Stimulated activated effector memory CD8-positive, alpha-beta T cell treated with anti-CD3 and anti-CD28 coated beads, Interleukin-12 subunit alpha, Interleukin-12 subunit beta, amount 100 ng/mL, for 72 hours (primary cell): ENCODE data around the gene PPP3CB.

Source experiments
- ATAC-seq: fragments of 150-1000 bp; cut with Tn5 transposase; 2 replicates; pipeline ENCODE4 v1.10.0; 2021
- DNase-seq, 2 donors: peaks; one replicate each; pipeline ENCODE4 v3.0.0; 2021 to 2022; ENCODE audit warnings: low spot score in 2 of 2
- H3K27ac Mint-ChIP-seq: one replicate; pipeline ENCODE4 v1.8.0; 2022; ENCODE audit warnings: mild to moderate bottlenecking, mixed read lengths
- H3K36me3 Mint-ChIP-seq: one replicate; pipeline ENCODE4 v1.8.0; 2022; ENCODE audit warnings: mild to moderate bottlenecking, mixed read lengths
- H3K4me1 Mint-ChIP-seq: one replicate; pipeline ENCODE4 v1.8.0; 2022; ENCODE audit warnings: mixed read lengths
- H3K4me3 Mint-ChIP-seq: one replicate; pipeline ENCODE4 v1.8.0; 2022; ENCODE audit warnings: mild to moderate bottlenecking, mixed read lengths
- H3K9me3 Mint-ChIP-seq: one replicate; pipeline ENCODE4 v1.8.0; 2022; ENCODE audit warnings: mixed read lengths

Gene PPP3CB

GRCh38 chr10:73456187-73456890 is 39.5 kb downstream of the PPP3CB start:
- peaks cover 6% of the 10 kb centered on the region for H3K4me1 Mint-ChIP-seq
- no peak overlapping the region for H3K27ac Mint-ChIP-seq
- H3K4me3 Mint-ChIP-seq, result no peak overlapping the region
- H3K36me3 Mint-ChIP-seq, result peaks cover 58% of the 10 kb centered on the region
- DNase-seq (no peak), ATAC-seq (no peak)
- no peaks in the 10 kb centered on the region for H3K9me3 Mint-ChIP-seq

GRCh38 chr10:73449113-73449512 is 46.7 kb downstream of the PPP3CB start:
- DNase-seq (no peak), ATAC-seq (no peak)
- Mint-ChIP-seq H3K4me3 (no peak overlapping the region), H3K4me1 (no peaks in the 10 kb centered on the region), H3K27ac (no peak overlapping the region), H3K9me3 (no peaks in the 10 kb centered on the region), H3K36me3 (peaks cover 74% of the 10 kb centered on the region)

DNA sequence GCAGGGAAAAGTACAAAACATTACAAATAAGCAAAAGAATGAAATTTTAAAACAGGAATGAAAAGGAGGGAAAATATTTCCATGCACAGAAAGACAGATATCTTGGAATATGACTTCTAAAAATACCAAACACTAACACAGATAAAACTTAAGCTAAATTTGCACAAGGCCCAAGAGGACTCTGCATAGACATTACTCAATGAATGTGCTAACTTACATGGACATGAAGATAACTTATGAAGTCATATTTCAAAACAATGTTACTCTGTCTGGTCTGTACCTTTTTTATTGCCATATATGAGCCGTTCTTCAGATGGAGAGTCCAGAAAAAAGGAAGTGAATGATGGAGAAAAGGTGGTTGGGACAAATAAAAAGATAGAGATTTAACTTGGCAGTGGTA is 47.4 kb downstream of the PPP3CB start:
- H3K4me3 Mint-ChIP-seq, result no peak overlapping the region
- H3K9me3 Mint-ChIP-seq, result no peaks in the 10 kb centered on the region
- ATAC-seq (no peak), DNase-seq (no peak)
- no peak overlapping the region for H3K27ac Mint-ChIP-seq
- H3K4me1 Mint-ChIP-seq, result no peaks in the 10 kb centered on the region
- peaks cover 68% of the 10 kb centered on the region for H3K36me3 Mint-ChIP-seq

GRCh38 chr10:73446926-73447325 is 48.9 kb downstream of the PPP3CB start:
- DNase-seq (no peak), ATAC-seq (no peak)
- Mint-ChIP-seq H3K36me3 (peaks cover 64% of the 10 kb centered on the region), H3K4me3 (no peak overlapping the region), H3K27ac (no peak overlapping the region), H3K4me1 (peaks cover 6% of the 10 kb centered on the region), H3K9me3 (no peaks in the 10 kb centered on the region)

DNA sequence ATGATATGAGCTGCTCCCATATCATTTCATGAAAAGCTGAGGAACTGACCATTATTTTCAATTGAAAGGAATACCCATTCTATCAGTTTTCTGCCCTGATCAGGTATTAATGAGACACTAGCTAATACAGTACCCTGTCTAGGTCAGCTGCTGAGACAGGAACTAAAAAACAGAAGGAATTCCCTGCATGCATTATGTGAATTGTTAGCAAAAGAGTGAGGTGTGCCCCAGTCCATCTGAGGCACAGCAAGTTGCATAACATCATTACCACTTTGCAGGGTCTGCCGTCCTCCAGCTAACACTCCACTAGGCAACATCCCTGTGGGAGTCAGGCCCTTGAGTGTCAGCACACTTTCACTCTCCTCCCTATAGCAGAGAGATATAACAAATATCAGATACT is 51.4 kb downstream of the PPP3CB start:
- Mint-ChIP-seq H3K9me3 (no peaks in the 10 kb centered on the region), H3K36me3 (peaks cover 54% of the 10 kb centered on the region), H3K4me3 (no peak overlapping the region), H3K27ac (no peak overlapping the region), H3K4me1 (peaks cover 14% of the 10 kb centered on the region)
- DNase-seq (no peak), ATAC-seq (no peak)

GRCh38 chr10:73439605-73440312 is 56.1 kb downstream of the PPP3CB start:
- H3K36me3 Mint-ChIP-seq, result peaks cover 61% of the 10 kb centered on the region
- peak overlapping the region; percentile 32 for H3K27ac Mint-ChIP-seq
- no peaks in the 10 kb centered on the region for H3K9me3 Mint-ChIP-seq
- H3K4me1 Mint-ChIP-seq, result peaks cover 20% of the 10 kb centered on the region
- peak; percentile 92 for ATAC-seq
- H3K4me3 Mint-ChIP-seq, result no peak overlapping the region
- DNase-seq, result no peak

GRCh38 chr10:73439055-73439454 is 56.8 kb downstream of the PPP3CB start:
- peak overlapping the region; percentile 32 for H3K27ac Mint-ChIP-seq
- no peak overlapping the region for H3K4me3 Mint-ChIP-seq
- no peaks in the 10 kb centered on the region for H3K9me3 Mint-ChIP-seq
- peaks cover 56% of the 10 kb centered on the region for H3K36me3 Mint-ChIP-seq
- DNase-seq (no peak), ATAC-seq (no peak)
- H3K4me1 Mint-ChIP-seq, result peaks cover 20% of the 10 kb centered on the region

- Mint-ChIP-seq H3K9me3 (no peaks in the 10 kb centered on the region), H3K27ac (peak within 1 kb of the TSS; percentile 33), H3K4me1 (peaks cover 7% of the 10 kb centered on the region), H3K36me3 (peaks cover 29% of the 10 kb centered on the region), H3K4me3 (no peak within 1 kb of the TSS)
- DNase-seq, result no peak
- ATAC-seq, result peak; percentile 31
Observed at GRCh38 chr10:73433538-73433867, 62.3 kb downstream of the PPP3CB start, which contains the start of gene MSS51. MSS51 (minus strand) TSS chr10:73433561; CDS start chr10:73428284, 5,277 bp downstream.

GRCh38 chr10:73432646-73433537 is 62.9 kb downstream of the PPP3CB start:
- ATAC-seq (no peak), DNase-seq (no peak)
- Mint-ChIP-seq H3K27ac (peak overlapping the region; percentile 1), H3K4me1 (peaks cover 7% of the 10 kb centered on the region), H3K9me3 (no peaks in the 10 kb centered on the region), H3K4me3 (no peak overlapping the region), H3K36me3 (peaks cover 23% of the 10 kb centered on the region)

DNA sequence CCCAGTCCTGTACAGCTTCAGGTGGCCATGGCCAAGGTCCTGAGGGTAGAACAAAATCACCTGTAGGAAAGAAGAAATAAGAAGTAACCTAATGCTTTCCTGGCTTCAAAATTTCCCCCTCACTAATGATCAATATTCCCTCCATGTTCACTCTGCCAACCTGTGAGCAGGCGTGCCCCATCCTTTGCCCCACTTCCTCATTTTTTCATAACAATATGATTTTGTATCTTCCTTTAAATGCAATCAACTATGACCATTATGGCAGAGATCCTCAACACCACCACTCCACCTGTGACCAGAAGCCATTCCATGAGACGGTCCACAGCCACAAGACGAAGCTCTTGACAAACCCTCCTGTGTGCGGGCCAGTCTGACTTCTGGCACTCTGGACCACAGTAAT is 69.5 kb downstream of the PPP3CB start:
- DNase-seq, result no peak
- Mint-ChIP-seq H3K9me3 (no peaks in the 10 kb centered on the region), H3K27ac (no peak overlapping the region), H3K4me3 (no peak overlapping the region), H3K36me3 (peaks cover 46% of the 10 kb centered on the region), H3K4me1 (peaks cover 7% of the 10 kb centered on the region)
- ATAC-seq, result no peak

- H3K4me3 Mint-ChIP-seq, result no peak overlapping the region
- DNase-seq (no peak), ATAC-seq (no peak)
- H3K27ac Mint-ChIP-seq, result no peak overlapping the region
- H3K9me3 Mint-ChIP-seq, result no peaks in the 10 kb centered on the region
- H3K4me1 Mint-ChIP-seq, result peaks cover 7% of the 10 kb centered on the region
- peaks cover 46% of the 10 kb centered on the region for H3K36me3 Mint-ChIP-seq
Observed at GRCh38 chr10:73424478-73424877, 71.3 kb downstream of the PPP3CB start.

- Mint-ChIP-seq H3K27ac (peak overlapping the region; percentile 80), H3K9me3 (no peaks in the 10 kb centered on the region), H3K4me3 (no peak overlapping the region), H3K4me1 (peaks cover 7% of the 10 kb centered on the region), H3K36me3 (peaks cover 46% of the 10 kb centered on the region)
- DNase-seq (no peak), ATAC-seq (peak; percentile 65)
Observed at GRCh38 chr10:73423309-73423708, 72.5 kb downstream of the PPP3CB start.

DNA sequence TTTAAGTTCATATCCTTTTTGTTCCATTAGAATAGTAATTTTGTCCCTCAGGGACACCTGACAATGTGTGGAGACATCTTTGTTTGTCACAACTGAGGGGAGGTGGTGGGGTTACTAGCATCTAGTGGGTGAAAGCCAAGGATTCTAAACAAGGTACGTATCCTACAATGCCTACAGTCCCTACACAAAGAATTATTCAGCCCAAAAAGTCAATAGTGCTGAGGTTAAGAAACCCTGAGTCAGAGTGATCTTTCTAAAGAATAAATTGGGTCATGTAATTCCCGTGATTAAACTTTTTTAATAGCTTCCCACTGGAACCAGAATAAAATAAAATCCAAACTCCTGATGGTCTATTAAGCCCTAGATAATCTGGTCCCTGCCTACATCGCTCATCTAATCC is 79.3 kb downstream of the PPP3CB start:
- Mint-ChIP-seq H3K4me3 (no peak overlapping the region), H3K4me1 (peaks cover 24% of the 10 kb centered on the region), H3K36me3 (peaks cover 18% of the 10 kb centered on the region), H3K27ac (no peak overlapping the region), H3K9me3 (no peaks in the 10 kb centered on the region)
- no peak for ATAC-seq
- DNase-seq, result no peak

- Mint-ChIP-seq H3K9me3 (no peaks in the 10 kb centered on the region), H3K4me3 (peak overlapping the region; percentile 90), H3K4me1 (peaks cover 43% of the 10 kb centered on the region), H3K36me3 (peaks cover 33% of the 10 kb centered on the region), H3K27ac (peak overlapping the region; percentile 97)
- no peak for DNase-seq
- ATAC-seq, result peak; percentile 65
Observed at GRCh38 chr10:73414230-73414945, 81.4 kb downstream of the PPP3CB start.
